Measurements from ENCODE around the gene WDR7.

DNA sequence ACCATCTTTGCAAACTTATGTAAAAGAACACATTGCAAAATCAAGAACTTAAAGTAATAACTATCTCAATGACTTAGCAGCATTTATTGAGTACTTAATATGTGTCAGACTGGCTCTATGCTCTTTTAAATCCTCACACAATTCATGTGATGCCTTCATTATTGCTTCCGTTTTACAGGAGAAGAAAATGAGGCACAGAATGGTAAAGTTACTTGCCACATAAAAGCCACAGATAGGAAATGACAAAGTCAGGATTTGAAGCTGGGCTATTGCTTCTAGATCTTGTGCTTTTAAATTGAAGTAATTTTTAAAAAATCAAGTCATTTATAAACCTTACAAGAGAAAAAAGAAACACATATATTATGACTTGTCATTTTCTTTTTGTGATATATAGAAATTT lies 174.2 kb downstream of the WDR7 start:
- TF ChIP-seq KDM5A (IDR thresholded peaks at IDR 0.05) (no peak), MAFK (IDR thresholded peaks at IDR 0.05; ENCODE audit: partially characterized antibody) (no peak), HOXB5 (CRISPR knock-in tag; IDR thresholded peaks at IDR 0.05) (no peak), KDM1A (IDR thresholded peaks at IDR 0.05; ENCODE audit: low read depth) (no peak), RFX5 (IDR thresholded peaks at IDR 0.05) (no peak), HOXB13 (CRISPR knock-in tag; IDR thresholded peaks at IDR 0.05; ENCODE audit: low read depth) (no peak), TFCP2L1 (CRISPR knock-in tag; IDR thresholded peaks at IDR 0.05) (no peak), BHLHE40 (IDR thresholded peaks at IDR 0.05; ENCODE audit: low read depth, low read length) (no peak), RAD21 (conservative IDR thresholded peaks at IDR 0.05 in 1 of 2, IDR thresholded peaks at IDR 0.05 in 1 of 2) (no peak), ESRRA (IDR thresholded peaks at IDR 0.05; ENCODE audit: borderline replicate concordance, low read length) (no peak)
- TF ChIP-seq, protein P1, sequence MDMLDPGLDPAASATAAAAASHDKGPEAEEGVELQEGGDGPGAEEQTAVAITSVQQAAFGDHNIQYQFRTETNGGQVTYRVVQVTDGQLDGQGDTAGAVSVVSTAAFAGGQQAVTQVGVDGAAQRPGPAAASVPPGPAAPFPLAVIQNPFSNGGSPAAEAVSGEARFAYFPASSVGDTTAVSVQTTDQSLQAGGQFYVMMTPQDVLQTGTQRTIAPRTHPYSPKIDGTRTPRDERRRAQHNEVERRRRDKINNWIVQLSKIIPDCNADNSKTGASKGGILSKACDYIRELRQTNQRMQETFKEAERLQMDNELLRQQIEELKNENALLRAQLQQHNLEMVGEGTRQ (IDR thresholded peaks at IDR 0.05): no peak
- TF ChIP-seq, protein P2, sequence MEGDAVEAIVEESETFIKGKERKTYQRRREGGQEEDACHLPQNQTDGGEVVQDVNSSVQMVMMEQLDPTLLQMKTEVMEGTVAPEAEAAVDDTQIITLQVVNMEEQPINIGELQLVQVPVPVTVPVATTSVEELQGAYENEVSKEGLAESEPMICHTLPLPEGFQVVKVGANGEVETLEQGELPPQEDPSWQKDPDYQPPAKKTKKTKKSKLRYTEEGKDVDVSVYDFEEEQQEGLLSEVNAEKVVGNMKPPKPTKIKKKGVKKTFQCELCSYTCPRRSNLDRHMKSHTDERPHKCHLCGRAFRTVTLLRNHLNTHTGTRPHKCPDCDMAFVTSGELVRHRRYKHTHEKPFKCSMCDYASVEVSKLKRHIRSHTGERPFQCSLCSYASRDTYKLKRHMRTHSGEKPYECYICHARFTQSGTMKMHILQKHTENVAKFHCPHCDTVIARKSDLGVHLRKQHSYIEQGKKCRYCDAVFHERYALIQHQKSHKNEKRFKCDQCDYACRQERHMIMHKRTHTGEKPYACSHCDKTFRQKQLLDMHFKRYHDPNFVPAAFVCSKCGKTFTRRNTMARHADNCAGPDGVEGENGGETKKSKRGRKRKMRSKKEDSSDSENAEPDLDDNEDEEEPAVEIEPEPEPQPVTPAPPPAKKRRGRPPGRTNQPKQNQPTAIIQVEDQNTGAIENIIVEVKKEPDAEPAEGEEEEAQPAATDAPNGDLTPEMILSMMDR (IDR thresholded peaks at IDR 0.05): no peak
- TF ChIP-seq, protein P3, sequence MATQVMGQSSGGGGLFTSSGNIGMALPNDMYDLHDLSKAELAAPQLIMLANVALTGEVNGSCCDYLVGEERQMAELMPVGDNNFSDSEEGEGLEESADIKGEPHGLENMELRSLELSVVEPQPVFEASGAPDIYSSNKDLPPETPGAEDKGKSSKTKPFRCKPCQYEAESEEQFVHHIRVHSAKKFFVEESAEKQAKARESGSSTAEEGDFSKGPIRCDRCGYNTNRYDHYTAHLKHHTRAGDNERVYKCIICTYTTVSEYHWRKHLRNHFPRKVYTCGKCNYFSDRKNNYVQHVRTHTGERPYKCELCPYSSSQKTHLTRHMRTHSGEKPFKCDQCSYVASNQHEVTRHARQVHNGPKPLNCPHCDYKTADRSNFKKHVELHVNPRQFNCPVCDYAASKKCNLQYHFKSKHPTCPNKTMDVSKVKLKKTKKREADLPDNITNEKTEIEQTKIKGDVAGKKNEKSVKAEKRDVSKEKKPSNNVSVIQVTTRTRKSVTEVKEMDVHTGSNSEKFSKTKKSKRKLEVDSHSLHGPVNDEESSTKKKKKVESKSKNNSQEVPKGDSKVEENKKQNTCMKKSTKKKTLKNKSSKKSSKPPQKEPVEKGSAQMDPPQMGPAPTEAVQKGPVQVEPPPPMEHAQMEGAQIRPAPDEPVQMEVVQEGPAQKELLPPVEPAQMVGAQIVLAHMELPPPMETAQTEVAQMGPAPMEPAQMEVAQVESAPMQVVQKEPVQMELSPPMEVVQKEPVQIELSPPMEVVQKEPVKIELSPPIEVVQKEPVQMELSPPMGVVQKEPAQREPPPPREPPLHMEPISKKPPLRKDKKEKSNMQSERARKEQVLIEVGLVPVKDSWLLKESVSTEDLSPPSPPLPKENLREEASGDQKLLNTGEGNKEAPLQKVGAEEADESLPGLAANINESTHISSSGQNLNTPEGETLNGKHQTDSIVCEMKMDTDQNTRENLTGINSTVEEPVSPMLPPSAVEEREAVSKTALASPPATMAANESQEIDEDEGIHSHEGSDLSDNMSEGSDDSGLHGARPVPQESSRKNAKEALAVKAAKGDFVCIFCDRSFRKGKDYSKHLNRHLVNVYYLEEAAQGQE (IDR thresholded peaks at IDR 0.05): no peak

Data from A549 (cell line).